HepG2 (cell line): ENCODE data around the gene SSU72. TPM values are rescaled to one million over a fixed set of nuclear protein-coding genes. Genes with fewer than 3 reads are reported as not detected.
A peak's percentile ranks its signal among the peaks of the same experiment; 100 is the strongest.

Experiments
- ATAC-seq: fragments of 200-7000 bp; cut with Tn5 transposase; 3 replicates; pipeline ENCODE4 v1.9.1; 2020; ENCODE audit warnings: mild to moderate bottlenecking, moderate library complexity
- BruUV-seq: library from RNA; stranded (reverse); fragments of 400-500 nt; replicated peaks from 2 replicates; lab custom pipeline; 2021; lab: Mats Ljungman, UMichigan
- CTCF ChIA-PET: fragments of 300-600 bp; formaldehyde crosslinking; extraction: SDS; loops from one replicate; lab custom pipeline; 2021; ENCODE audit warnings: low total read pairs, inconsistent platforms, low intra/inter-chr PET ratio; lab: Yijun Ruan, JAX
- POLR2A ChIA-PET: fragments of 350-600 bp; sonication (Branson Sonifier 250); formaldehyde crosslinking; loops from one replicate; lab custom pipeline; 2020; ENCODE audit warnings: antibody characterized with exemption, inconsistent platforms; lab: Yijun Ruan, JAX
- DNase-seq: peaks from one replicate; pipeline ENCODE4 v3.0.0-alpha.2; 2015; ENCODE audit warnings: low spot score
- FAIRE-seq: peaks from 3 replicates; lab custom pipeline; 2011; peaks lifted over from hg19 to GRCh38; lab: Jason Lieb, UNC
- H2AFZ ChIP-seq: one replicate; pipeline ENCODE4 v1.6.1; 2011; ENCODE audit warnings: low read length, inconsistent platforms
- H3K27ac ChIP-seq: fragments of 300-600 bp; 3 replicates; pipeline ENCODE4 v1.8.0; 2011; ENCODE audit warnings: mixed run types, mild to moderate bottlenecking, mixed read lengths, low read length, inconsistent platforms; ENCODE audit not compliant: insufficient read depth; ENCODE audit errors: extremely low read length
- H3K27me3 ChIP-seq, 2 experiments: fragments of 200-600 bp in 1 of 2; 2 replicates in 1 of 2; 3 replicates in 1 of 2; pipeline versions ENCODE4 v1.6.0 to v1.8.0; 2011; ENCODE audit warnings: low read length in 2 of 2, mild to moderate bottlenecking in 2 of 2, moderate library complexity in 2 of 2, inconsistent platforms in 1 of 2; ENCODE audit not compliant: insufficient read depth in 2 of 2, control insufficient read depth in 1 of 2
- H3K36me3 ChIP-seq, 2 experiments: fragments of 200-600 bp in 1 of 2; replicated peaks in 1 of 2; 2 replicates in 1 of 2; 3 replicates in 1 of 2; pipeline versions ENCODE4 v1.5.1 to v1.8.0; 2011; ENCODE audit warnings: low read length in 2 of 2, inconsistent platforms in 1 of 2; ENCODE audit not compliant: insufficient read depth in 2 of 2, control insufficient read depth in 1 of 2
- H3K4me1 ChIP-seq: 2 replicates; pipeline ENCODE4 v1.5.1; 2012; ENCODE audit warnings: low read length, inconsistent platforms; ENCODE audit not compliant: insufficient read depth
- H3K4me2 ChIP-seq: 2 replicates; pipeline ENCODE4 v1.6.0; 2011; ENCODE audit warnings: low read depth, low read length, inconsistent platforms
- H3K4me3 ChIP-seq, 3 experiments: fragments of 200-600 bp in 1 of 3; sonication (generic), shearing (Covaris generic) in 1 of 3; replicated peaks in 1 of 3; 2 replicates each; pipeline ENCODE4 v1.5.1; 2011 to 2016; ENCODE audit warnings: low read length in 3 of 3, inconsistent platforms in 2 of 3, low read depth in 2 of 3, mild to moderate bottlenecking in 2 of 3, control low read depth in 1 of 3, mixed read lengths in 1 of 3; ENCODE audit not compliant: insufficient read depth in 1 of 3
- H3K79me2 ChIP-seq: one replicate; pipeline ENCODE4 v1.6.1; 2011; ENCODE audit warnings: low read length, inconsistent platforms; ENCODE audit not compliant: insufficient read depth
- H3K9ac ChIP-seq: 2 replicates; pipeline ENCODE4 v1.6.0; 2011; ENCODE audit warnings: mild to moderate bottlenecking, low read depth, low read length, inconsistent platforms; ENCODE audit not compliant: insufficient read depth
- H3K9me3 ChIP-seq: 2 replicates; pipeline ENCODE4 v1.5.1; 2012; ENCODE audit warnings: mild to moderate bottlenecking, low read length
- H4K20me1 ChIP-seq: 2 replicates; pipeline ENCODE4 v1.6.0; 2011; ENCODE audit warnings: inconsistent platforms, mild to moderate bottlenecking, low read length, moderate library complexity; ENCODE audit not compliant: insufficient read depth
- CBX5 ChIP-seq: sonication (generic); formaldehyde crosslinking; IDR thresholded peaks from 2 replicates; pipeline ENCODE4 v1.4.0; 2020; ENCODE audit warnings: missing genetic modification reagents, borderline replicate concordance
- RBAK ChIP-seq: sonication (generic); formaldehyde crosslinking; IDR thresholded peaks from 2 replicates; pipeline ENCODE4 v1.5.1; 2020; ENCODE audit warnings: mild to moderate bottlenecking, missing genetic modification reagents
- RELA ChIP-seq: sonication (generic); formaldehyde crosslinking; IDR thresholded peaks from 2 replicates; pipeline ENCODE4 v1.4.0; 2020; ENCODE audit warnings: missing genetic modification reagents
- SRSF9 ChIP-seq: fragments of 200-400 bp; formaldehyde crosslinking; IDR thresholded peaks from 2 replicates; pipeline ENCODE4 v1.6.1; 2018; ENCODE audit warnings: borderline replicate concordance, mild to moderate bottlenecking, low read depth, low read length; ENCODE audit not compliant: insufficient read depth, poor library complexity, severe bottlenecking
- ZNF225 ChIP-seq: sonication (generic); formaldehyde crosslinking; IDR thresholded peaks from 2 replicates; pipeline ENCODE4 v1.4.0; 2020; ENCODE audit warnings: mild to moderate bottlenecking, missing genetic modification reagents
- ZNF589 ChIP-seq: sonication (generic); formaldehyde crosslinking; conservative IDR thresholded peaks from 2 replicates; pipeline ENCODE4 v1.8.0; 2022; ENCODE audit warnings: mild to moderate bottlenecking, moderate library complexity, missing genetic modification reagents
- WGBS: methylation state at CpG from one replicate; pipeline ENCODE4 v1.1.6; 2017; ENCODE audit warnings: low lambda C conversion rate; 5-methylcytosine and 5-hydroxymethylcytosine counted together
- in situ Hi-C: cut with HindIII; loops from 2 replicates; pipeline ENCODE4 v1.10.0; 2017; ENCODE audit warnings: low pct_unique_long_range_greater_than_20kb; ENCODE audit not compliant: extremely low pct_ligation_motif_present
- intact Hi-C: fragments of 100-400 bp; cut with micrococcal nuclease; formaldehyde crosslinking; loops from one replicate; pipeline ENCODE4 v1.10.0; 2022; ENCODE audit not compliant: unreplicated experiment
- polyA plus RNA-seq, 8 experiments: library from polyadenylated mRNA; depleted of rRNA in 3 of 8; stranded (reverse) in 7 of 8; unstranded in 1 of 8; fragments of >200 nt; fragmentation: Illumina TruSeq in 4 of 8; extraction: Trizol in 4 of 8; gene quantifications; 2 replicates each; pipeline versions ENCODE4 v1.2.1 to v1.2.3, GENCODE V29; 2011 to 2016; ENCODE audit warnings: low read depth in 4 of 8, missing spikeins in 1 of 8, mixed read lengths in 1 of 8; ENCODE audit not compliant: insufficient read depth in 1 of 8
- total RNA-seq, 5 experiments: library from RNA; depleted of rRNA; stranded (reverse); fragments of >200 nt; fragmentation: Illumina TruSeq; extraction: Trizol; gene quantifications; 2 replicates each; pipeline ENCODE4 v1.2.3, GENCODE V29; 2016; ENCODE audit warnings: low read depth in 1 of 5
- TF ChIP-seq, protein P1 (sequence below): IDR thresholded peaks from 2 replicates; pipeline ENCODE4 v1.6.1; 2012; ENCODE audit warnings: low read length, improper control_type of control experiment
- TF ChIP-seq, protein P2 (sequence below): sonication (generic); formaldehyde crosslinking; IDR thresholded peaks from 2 replicates; pipeline ENCODE4 v1.4.0; 2020; ENCODE audit warnings: low read depth, missing genetic modification reagents

Gene SSU72
- total and polyA plus RNA-seq, 2 of the 13 experiments (the other 11 are each of a cell fraction or from before 2014, with no cell fraction given) = 42.8 to 67.1 TPM

DNA sequence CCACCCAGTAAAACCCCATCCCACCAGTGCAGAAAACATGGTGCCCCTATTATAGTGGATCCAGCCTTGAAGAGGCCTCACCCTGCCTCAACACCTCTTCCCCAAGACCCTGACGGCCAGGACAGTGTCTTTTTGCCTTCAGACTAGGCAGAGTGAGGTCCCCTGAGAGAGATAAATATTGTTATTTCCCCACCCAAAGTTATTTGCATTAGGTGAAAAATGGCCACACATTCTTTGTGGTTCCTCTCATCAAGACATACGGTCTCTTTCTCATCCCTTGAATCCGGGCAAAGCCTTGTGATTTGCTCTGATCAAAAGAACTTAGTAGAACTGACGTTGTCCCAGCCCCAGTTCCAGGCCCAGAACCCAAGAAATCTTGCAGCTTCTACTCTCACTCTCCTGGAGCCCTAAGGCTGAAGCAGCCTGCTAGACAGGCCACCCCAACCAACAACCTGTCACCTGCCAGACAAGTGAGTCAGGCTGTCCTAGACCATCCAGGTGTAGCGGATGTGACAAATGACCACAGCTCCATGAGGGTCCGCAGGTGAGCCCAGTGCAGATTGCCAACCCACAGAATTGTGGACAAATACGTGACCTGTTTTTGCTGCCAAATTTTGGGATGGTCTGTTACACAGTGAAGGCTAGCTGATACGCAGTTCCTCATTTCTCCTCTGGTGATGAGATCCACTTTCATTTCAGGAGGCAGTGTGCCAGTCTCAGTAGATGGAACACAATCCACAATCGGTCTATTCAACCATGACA lies 8.1 kb upstream of the SSU72 start:
- FAIRE-seq (no peak), DNase-seq (no peak), ATAC-seq (peak; percentile 16; the same call in 2 of the 3 replicates)
- ChIA-PET POLR2A (no interaction called here), CTCF (no interaction called here)
- H3K36me3 ChIP-seq = no peaks in the 10 kb centered on the region
- no peak overlapping the region for H3K9ac ChIP-seq
- H3K27ac ChIP-seq = no peak overlapping the region
- intact Hi-C loops = no loop called here
- peaks cover 32% of the 10 kb centered on the region for H3K4me1 ChIP-seq
- WGBS = 13% methylated on average over 5 of the region's 9 CpGs
- H4K20me1 ChIP-seq = no peaks in the 10 kb centered on the region
- in situ Hi-C loops = no loop called here
- H3K4me2 ChIP-seq = no peak overlapping the region
- H2AFZ ChIP-seq = no peak overlapping the region
- no peaks in the 10 kb centered on the region for H3K79me2 ChIP-seq
- no TSS peak for BruUV-seq
- no peak overlapping the region for H3K4me3 ChIP-seq
- TF ChIP-seq RBAK (CRISPR knock-in tag) = peak; percentile 54; the same call in 1 of the 2 replicates
- no peak for TF ChIP-seq ZNF589
- no peaks in the 10 kb centered on the region for H3K9me3 ChIP-seq
- peaks cover 4 to 27% of the 10 kb centered on the region in 2 experiments; a peak in 3 of 5 replicates for H3K27me3 ChIP-seq

DNA sequence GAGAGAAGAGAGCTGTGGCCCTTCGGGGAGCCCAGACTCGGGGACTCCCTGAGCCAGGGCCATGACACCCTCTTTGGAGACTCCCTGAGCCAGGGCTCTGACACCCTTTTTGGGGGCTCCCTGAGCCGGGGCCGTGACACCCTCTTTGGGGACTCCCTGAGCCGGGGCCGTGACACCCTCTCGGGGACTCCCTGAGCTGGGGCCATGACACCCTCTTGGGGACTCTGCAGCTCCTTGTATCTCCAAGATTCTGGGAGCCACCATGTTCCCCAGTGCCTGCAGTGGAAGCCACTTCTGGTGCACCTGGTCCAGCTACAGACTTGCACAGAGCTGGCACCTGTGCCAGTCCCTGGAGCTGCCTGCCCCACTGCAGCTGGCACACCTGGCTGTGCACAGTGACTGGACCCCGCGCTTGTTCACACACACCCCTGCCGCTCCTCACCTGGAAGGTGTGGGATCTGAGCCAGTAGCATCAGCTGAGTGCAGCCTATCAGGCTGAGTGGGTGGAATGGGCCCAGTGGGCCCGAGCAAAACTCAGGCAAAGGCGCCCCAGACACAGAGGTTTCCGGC lies 3.8 kb upstream of the SSU72 start:
- ChIA-PET CTCF (no interaction called here), POLR2A (interaction anchor here (1.2 to 4.4 kb wide), 5 partner anchors 8 to 73 kb away, joined by 3 to 29 read pairs (median 4); partner anchors contain the start of gene MIB2)
- WGBS = 89% methylated on average over 10 of the region's 13 CpGs
- in situ Hi-C loops = loop anchor here (5.0 kb wide), 1 partner anchor 39 kb away; the partner anchor contains the start of gene MIB2
- Histone ChIP-seq H3K27me3 (peaks cover 3 to 27% of the 10 kb centered on the region in 2 experiments; a peak in 3 of 5 replicates), H3K9ac (no peak overlapping the region), H2AFZ (peak overlapping the region; percentile 78), H3K4me1 (peaks cover 36% of the 10 kb centered on the region), H4K20me1 (peaks cover 2% of the 10 kb centered on the region), H3K79me2 (peaks cover 9% of the 10 kb centered on the region), H3K4me3 (peak overlapping the region in 1 of 3 experiments; percentile 16; a peak in 1 of 6 replicates), H3K36me3 (no peaks in the 10 kb centered on the region), H3K9me3 (no peaks in the 10 kb centered on the region), H3K27ac (no peak overlapping the region), H3K4me2 (peak overlapping the region; percentile 71)
- DNase-seq (no peak), ATAC-seq (no peak), FAIRE-seq (no peak)
- no TSS peak for BruUV-seq
- intact Hi-C loops = loop anchor here (5.0 kb wide), 1 partner anchor 34 kb away; no protein-coding TSS in a partner anchor
- TF ChIP-seq, protein P1, sequence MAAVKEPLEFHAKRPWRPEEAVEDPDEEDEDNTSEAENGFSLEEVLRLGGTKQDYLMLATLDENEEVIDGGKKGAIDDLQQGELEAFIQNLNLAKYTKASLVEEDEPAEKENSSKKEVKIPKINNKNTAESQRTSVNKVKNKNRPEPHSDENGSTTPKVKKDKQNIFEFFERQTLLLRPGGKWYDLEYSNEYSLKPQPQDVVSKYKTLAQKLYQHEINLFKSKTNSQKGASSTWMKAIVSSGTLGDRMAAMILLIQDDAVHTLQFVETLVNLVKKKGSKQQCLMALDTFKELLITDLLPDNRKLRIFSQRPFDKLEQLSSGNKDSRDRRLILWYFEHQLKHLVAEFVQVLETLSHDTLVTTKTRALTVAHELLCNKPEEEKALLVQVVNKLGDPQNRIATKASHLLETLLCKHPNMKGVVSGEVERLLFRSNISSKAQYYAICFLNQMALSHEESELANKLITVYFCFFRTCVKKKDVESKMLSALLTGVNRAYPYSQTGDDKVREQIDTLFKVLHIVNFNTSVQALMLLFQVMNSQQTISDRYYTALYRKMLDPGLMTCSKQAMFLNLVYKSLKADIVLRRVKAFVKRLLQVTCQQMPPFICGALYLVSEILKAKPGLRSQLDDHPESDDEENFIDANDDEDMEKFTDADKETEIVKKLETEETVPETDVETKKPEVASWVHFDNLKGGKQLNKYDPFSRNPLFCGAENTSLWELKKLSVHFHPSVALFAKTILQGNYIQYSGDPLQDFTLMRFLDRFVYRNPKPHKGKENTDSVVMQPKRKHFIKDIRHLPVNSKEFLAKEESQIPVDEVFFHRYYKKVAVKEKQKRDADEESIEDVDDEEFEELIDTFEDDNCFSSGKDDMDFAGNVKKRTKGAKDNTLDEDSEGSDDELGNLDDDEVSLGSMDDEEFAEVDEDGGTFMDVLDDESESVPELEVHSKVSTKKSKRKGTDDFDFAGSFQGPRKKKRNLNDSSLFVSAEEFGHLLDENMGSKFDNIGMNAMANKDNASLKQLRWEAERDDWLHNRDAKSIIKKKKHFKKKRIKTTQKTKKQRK = no peak
- no peak for TF ChIP-seq SRSF9
- no peak for TF ChIP-seq CBX5 (CRISPR knock-in tag)
- TF ChIP-seq, protein P2, sequence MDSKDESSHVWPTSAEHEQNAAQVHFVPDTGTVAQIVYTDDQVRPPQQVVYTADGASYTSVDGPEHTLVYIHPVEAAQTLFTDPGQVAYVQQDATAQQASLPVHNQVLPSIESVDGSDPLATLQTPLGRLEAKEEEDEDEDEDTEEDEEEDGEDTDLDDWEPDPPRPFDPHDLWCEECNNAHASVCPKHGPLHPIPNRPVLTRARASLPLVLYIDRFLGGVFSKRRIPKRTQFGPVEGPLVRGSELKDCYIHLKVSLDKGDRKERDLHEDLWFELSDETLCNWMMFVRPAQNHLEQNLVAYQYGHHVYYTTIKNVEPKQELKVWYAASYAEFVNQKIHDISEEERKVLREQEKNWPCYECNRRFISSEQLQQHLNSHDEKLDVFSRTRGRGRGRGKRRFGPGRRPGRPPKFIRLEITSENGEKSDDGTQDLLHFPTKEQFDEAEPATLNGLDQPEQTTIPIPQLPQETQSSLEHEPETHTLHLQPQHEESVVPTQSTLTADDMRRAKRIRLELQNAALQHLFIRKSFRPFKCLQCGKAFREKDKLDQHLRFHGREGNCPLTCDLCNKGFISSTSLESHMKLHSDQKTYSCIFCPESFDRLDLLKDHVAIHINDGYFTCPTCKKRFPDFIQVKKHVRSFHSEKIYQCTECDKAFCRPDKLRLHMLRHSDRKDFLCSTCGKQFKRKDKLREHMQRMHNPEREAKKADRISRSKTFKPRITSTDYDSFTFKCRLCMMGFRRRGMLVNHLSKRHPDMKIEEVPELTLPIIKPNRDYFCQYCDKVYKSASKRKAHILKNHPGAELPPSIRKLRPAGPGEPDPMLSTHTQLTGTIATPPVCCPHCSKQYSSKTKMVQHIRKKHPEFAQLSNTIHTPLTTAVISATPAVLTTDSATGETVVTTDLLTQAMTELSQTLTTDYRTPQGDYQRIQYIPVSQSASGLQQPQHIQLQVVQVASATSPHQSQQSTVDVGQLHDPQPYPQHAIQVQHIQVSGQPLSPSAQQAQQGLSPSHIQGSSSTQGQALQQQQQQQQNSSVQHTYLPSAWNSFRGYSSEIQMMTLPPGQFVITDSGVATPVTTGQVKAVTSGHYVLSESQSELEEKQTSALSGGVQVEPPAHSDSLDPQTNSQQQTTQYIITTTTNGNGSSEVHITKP = no peak
- no peak for TF ChIP-seq RELA (CRISPR knock-in tag)
- 0 out of 2 replicates have a peak, but pooled peaks have one; percentile 30 for TF ChIP-seq ZNF225
